ENCODE measurements around the gene ATP9B. TPM values are rescaled to one million over a fixed set of nuclear protein-coding genes. Genes with fewer than 3 reads are reported as not detected.

The ATP9B gene
- total RNA-seq, 2 donors from 2014 or later, result 22.5 to 72.9 TPM

DNA sequence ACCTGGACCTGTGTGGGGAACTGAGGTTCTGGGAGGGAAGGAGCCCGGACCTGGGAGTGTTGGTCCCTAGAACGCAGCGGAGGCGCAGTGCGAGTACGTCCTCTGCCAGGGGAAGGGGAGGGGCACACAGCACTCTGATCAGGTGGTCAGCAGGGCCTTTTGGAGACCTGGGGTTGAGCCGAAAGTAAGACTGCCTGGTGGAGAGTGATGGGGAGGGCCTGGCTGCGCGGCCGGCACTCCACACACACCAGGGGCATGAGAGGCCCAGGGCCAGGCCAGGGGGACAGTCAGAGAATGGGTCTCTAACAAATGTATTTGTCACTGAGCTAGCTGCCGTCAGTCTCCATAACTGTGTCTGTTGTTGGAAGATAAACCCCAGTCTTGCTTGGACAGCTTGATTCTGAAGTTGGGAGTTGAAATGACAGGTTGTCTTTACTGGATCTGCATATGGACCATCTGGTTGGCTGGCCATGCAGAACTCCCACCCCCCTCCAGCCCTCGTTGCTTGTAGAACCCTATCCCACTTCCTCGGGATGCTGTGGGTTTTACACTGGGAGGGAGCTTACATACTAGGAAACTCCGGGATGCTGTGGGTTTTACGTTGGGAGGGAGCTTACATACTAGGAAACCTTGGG lies 251.1 kb downstream of the ATP9B start:
- no peaks in the 10 kb centered on the region for H3K4me1 ChIP-seq (ENCODE audit: control insufficient read depth in 1 of 2, low read depth in 2 of 2)
- no peak overlapping the region for H3K27ac ChIP-seq
- no peaks in the 10 kb centered on the region for H3K27me3 ChIP-seq (replicated peaks; ENCODE audit: insufficient read depth)
- TF ChIP-seq, protein P1, sequence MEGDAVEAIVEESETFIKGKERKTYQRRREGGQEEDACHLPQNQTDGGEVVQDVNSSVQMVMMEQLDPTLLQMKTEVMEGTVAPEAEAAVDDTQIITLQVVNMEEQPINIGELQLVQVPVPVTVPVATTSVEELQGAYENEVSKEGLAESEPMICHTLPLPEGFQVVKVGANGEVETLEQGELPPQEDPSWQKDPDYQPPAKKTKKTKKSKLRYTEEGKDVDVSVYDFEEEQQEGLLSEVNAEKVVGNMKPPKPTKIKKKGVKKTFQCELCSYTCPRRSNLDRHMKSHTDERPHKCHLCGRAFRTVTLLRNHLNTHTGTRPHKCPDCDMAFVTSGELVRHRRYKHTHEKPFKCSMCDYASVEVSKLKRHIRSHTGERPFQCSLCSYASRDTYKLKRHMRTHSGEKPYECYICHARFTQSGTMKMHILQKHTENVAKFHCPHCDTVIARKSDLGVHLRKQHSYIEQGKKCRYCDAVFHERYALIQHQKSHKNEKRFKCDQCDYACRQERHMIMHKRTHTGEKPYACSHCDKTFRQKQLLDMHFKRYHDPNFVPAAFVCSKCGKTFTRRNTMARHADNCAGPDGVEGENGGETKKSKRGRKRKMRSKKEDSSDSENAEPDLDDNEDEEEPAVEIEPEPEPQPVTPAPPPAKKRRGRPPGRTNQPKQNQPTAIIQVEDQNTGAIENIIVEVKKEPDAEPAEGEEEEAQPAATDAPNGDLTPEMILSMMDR (IDR thresholded peaks at IDR 0.05), result no peak
- H3K4me3 ChIP-seq, result no peak overlapping the region
- no peaks in the 10 kb centered on the region for H3K9me3 ChIP-seq
- H3K36me3 ChIP-seq, result peaks cover 2% of the 10 kb centered on the region
- no peak for ATAC-seq (ENCODE audit: insufficient number of reproducible peaks, low FRiP score, low read depth)
- no peak for DNase-seq (ENCODE audit: low spot score)

DNA sequence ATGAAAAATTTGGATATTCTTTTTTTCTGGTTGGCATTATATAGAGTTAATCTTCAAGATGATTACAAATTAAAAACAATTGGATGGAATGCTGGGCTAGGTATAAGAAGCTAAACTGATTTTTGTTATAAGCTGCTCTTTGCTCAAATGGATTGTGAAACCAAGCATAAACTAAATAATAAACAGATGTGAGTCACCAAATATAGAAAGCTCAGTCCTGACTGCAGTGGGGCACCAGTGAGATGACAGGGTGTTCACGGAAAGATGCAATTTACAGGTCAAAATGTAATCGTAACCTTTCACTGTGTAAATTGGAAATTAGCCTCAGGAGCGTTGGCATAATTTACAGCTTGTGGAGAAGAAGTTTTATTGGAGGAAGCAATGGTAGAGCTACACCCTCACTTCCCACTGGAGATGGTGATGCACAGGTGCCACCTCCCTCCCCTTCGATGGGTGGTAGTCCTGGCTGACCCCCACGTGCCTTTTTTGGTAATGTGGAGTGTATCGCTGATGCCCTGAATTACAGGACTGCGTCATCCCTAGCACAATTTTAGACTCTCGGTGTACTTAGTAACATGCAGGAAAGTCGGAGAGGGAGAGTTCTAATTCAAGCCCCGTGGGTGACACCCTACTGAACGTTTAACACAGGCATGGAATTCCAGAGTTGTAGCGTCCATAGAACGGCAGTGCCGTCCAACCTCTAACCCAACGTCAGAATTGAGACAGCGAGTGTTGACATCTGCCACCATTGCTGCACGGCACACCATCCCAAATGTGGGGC lies 252.6 kb downstream of the ATP9B start:
- no peak for ATAC-seq (ENCODE audit: insufficient number of reproducible peaks, low FRiP score, low read depth)
- Histone ChIP-seq H3K4me3 (no peak overlapping the region), H3K27ac (no peak overlapping the region), H3K36me3 (peaks cover 2% of the 10 kb centered on the region), H3K9me3 (no peaks in the 10 kb centered on the region), H3K4me1 (ENCODE audit: control insufficient read depth in 1 of 2, low read depth in 2 of 2) (no peaks in the 10 kb centered on the region), H3K27me3 (replicated peaks; ENCODE audit: insufficient read depth) (no peaks in the 10 kb centered on the region)
- no peak for DNase-seq (ENCODE audit: low spot score)
- TF ChIP-seq, protein P1 (IDR thresholded peaks at IDR 0.05), result no peak

DNA sequence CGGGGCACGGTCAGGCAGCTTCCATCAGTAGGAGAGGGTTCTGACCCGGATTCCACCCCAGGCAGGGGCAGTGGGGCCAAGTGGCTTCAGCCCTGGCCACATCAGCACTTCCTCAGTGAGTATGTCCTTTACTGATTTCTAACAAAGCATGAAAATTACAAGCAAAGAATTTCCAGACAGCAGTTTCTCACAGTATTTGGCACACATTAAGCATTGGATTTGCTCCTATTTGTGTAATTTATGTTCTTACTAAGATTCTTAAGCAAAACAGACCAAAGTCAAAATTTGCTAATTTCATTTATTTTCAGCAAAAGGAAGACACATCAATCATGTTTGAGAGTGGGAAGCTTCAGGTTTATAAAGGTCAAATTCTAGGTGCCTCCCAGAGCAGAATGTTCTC lies 253.2 kb downstream of the ATP9B start:
- ATAC-seq (ENCODE audit: insufficient number of reproducible peaks, low FRiP score, low read depth), result no peak
- Histone ChIP-seq H3K4me1 (ENCODE audit: control insufficient read depth in 1 of 2, low read depth in 2 of 2) (no peaks in the 10 kb centered on the region), H3K27me3 (replicated peaks; ENCODE audit: insufficient read depth) (no peaks in the 10 kb centered on the region), H3K4me3 (no peak overlapping the region), H3K27ac (no peak overlapping the region), H3K36me3 (peaks cover 2% of the 10 kb centered on the region), H3K9me3 (no peaks in the 10 kb centered on the region)
- TF ChIP-seq, protein P1 (IDR thresholded peaks at IDR 0.05), result no peak
- no peak for DNase-seq (ENCODE audit: low spot score)

DNA sequence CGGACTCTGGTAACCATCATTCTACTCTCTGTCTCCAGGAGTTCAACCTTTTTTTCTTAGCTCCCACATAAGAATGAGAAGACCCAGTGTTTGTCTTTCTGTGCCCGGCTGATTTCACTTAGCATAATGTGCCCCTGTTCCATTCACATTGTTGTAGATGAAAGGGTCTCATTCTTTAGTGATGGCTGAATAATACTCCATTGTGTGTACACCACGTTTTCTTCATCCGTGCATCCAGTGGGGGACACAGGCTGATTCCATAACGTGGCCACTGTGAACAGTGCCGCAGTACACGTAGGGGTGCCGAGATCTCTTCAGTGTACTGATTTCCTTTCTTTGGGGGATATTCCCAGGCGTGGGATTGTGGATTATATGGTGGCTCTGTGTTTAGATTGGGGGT lies 254.3 kb downstream of the ATP9B start:
- no peaks in the 10 kb centered on the region for H3K27me3 ChIP-seq (replicated peaks; ENCODE audit: insufficient read depth)
- H3K4me3 ChIP-seq, result no peak overlapping the region
- ATAC-seq (ENCODE audit: insufficient number of reproducible peaks, low FRiP score, low read depth) (no peak), DNase-seq (ENCODE audit: low spot score) (no peak)
- no peak overlapping the region for H3K27ac ChIP-seq
- no peaks in the 10 kb centered on the region for H3K9me3 ChIP-seq
- H3K4me1 ChIP-seq (ENCODE audit: control insufficient read depth in 1 of 2, low read depth in 2 of 2), result no peaks in the 10 kb centered on the region
- TF ChIP-seq, protein P1 (IDR thresholded peaks at IDR 0.05), result no peak
- H3K36me3 ChIP-seq, result peaks cover 2% of the 10 kb centered on the region

DNA sequence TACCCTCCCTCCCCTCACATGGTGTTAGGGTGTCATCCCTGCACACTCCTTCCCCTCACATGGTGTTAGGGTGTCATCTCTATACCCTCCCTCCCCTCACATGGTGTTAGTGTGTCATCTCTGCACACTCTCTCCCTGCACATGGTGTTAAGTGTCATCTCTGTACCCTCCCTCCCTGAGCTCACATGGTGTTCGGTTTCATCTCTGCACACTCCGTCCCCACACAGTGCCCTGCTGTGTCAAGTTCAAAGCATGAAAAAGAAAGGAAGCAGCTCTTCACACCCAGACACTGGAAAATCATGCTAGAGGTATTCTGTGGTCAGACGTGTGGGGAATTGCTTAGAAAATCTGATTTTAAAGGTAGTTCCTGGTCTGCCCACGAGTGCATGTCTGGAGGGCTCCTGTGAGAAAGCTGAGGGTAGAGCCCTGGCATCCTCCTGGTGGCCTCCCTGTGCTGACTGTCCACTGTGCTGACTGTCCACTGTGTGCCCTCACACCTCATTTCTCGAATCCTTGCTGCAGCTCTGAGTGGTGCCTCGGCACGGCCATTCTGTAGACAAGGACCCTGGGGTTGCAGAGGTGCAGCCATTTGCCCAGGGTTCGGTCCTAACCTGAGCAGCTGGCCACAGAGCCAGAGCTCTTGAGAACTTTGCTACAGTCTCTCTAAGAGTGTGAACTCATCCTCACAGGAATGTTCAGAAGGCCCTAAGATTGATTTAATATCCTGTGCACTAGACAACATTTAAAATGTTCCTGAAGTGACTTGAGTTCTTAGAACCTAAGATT lies 257.4 kb downstream of the ATP9B start:
- Histone ChIP-seq H3K27ac (no peak overlapping the region), H3K4me3 (no peak overlapping the region), H3K4me1 (ENCODE audit: control insufficient read depth in 1 of 2, low read depth in 2 of 2) (no peaks in the 10 kb centered on the region), H3K27me3 (replicated peaks; ENCODE audit: insufficient read depth) (no peaks in the 10 kb centered on the region), H3K9me3 (no peaks in the 10 kb centered on the region), H3K36me3 (peaks cover 4% of the 10 kb centered on the region)
- TF ChIP-seq, protein P1 (IDR thresholded peaks at IDR 0.05), result no peak
- ATAC-seq (ENCODE audit: insufficient number of reproducible peaks, low FRiP score, low read depth) (no peak), DNase-seq (ENCODE audit: low spot score) (no peak)

Measured in thoracic aorta (tissue), 2 donors.